ENCODE measurements around the gene ARL6IP6.
A peak's percentile ranks its signal among the peaks of the same experiment; 100 is the strongest.
"Not testable (repeated sequence)": the region's sequence is repeated elsewhere in the genome, so short reads cannot be mapped to it uniquely, and the experiment has no call there.

Gene ARL6IP6

GRCh38 chr2:152718909-152719645 lies 657 bp downstream of the ARL6IP6 start:
- Histone ChIP-seq H3K4me3 (ENCODE audit: insufficient read depth in 1 of 2, low read depth in 1 of 2, low read length in 2 of 2) (peak overlapping the region; percentile 93 to 95), H2BK12ac (ENCODE audit: low read length in 2 of 2) (no peak overlapping the region), H3K23ac (ENCODE audit: low read length in 2 of 2) (no peak overlapping the region), H3K27me3 (ENCODE audit: control insufficient read depth in 1 of 2, insufficient read depth in 1 of 2, low read length in 2 of 2) (no peaks in the 10 kb centered on the region), H3K79me1 (replicated peaks; ENCODE audit: low read length, poor library complexity, severe bottlenecking) (peaks cover 4% of the 10 kb centered on the region), H2AK5ac (ENCODE audit: low read length, severe bottlenecking) (no peak overlapping the region), H2BK120ac (ENCODE audit: low read depth, low read length) (no peak overlapping the region), H3K14ac (ENCODE audit: low read length in 2 of 2) (peak overlapping the region in 1 of 2 experiments; percentile 88), H3K4ac (ENCODE audit: low read depth in 1 of 2, low read length in 2 of 2) (peak overlapping the region; percentile 83 to 91), H3K9me3 (ENCODE audit: control insufficient read depth, low read length) (no peaks in the 10 kb centered on the region), H3K18ac (ENCODE audit: low read depth in 1 of 2, low read length in 2 of 2) (peak overlapping the region; percentile 5 to 99), H3K4me2 (ENCODE audit: low read length, poor library complexity, severe bottlenecking) (peak overlapping the region; percentile 73), H2BK5ac (ENCODE audit: low read depth, low read length, poor library complexity, severe bottlenecking) (no peak overlapping the region), H2BK15ac (ENCODE audit: low read depth, poor library complexity, severe bottlenecking) (no peak overlapping the region), H3K9ac (ENCODE audit: low read length) (peak overlapping the region; percentile 99), H3K27ac (ENCODE audit: low read length, poor library complexity, severe bottlenecking) (peak overlapping the region; percentile 29), H3K4me1 (ENCODE audit: control insufficient read depth, insufficient read depth, low read depth, low read length) (peaks cover 1% of the 10 kb centered on the region), H3K36me3 (ENCODE audit: control insufficient read depth in 1 of 2, insufficient read depth in 2 of 2, low read depth in 1 of 2, low read length in 2 of 2) (peaks cover 0 to 34% of the 10 kb centered on the region in 2 experiments), H4K91ac (ENCODE audit: low read length) (no peak overlapping the region), H4K8ac (ENCODE audit: low read length) (no peak overlapping the region), H2AFZ (ENCODE audit: low read depth, low read length) (peak overlapping the region; percentile 89)
- WGBS: 3% methylated on average over 19 of the region's 23 CpGs
- DNase-seq: peak; percentile 53

- Histone ChIP-seq H2BK15ac (ENCODE audit: low read depth, poor library complexity, severe bottlenecking) (no peak overlapping the region), H3K27ac (ENCODE audit: low read length, poor library complexity, severe bottlenecking) (no peak overlapping the region), H3K18ac (ENCODE audit: low read depth in 1 of 2, low read length in 2 of 2) (no peak overlapping the region), H3K23ac (ENCODE audit: low read length in 2 of 2) (no peak overlapping the region), H3K14ac (ENCODE audit: low read length in 2 of 2) (no peak overlapping the region), H3K79me1 (replicated peaks; ENCODE audit: low read length, poor library complexity, severe bottlenecking) (peaks cover 7% of the 10 kb centered on the region), H4K8ac (ENCODE audit: low read length) (no peak overlapping the region), H3K9ac (ENCODE audit: low read length) (no peak overlapping the region), H3K27me3 (ENCODE audit: control insufficient read depth in 1 of 2, insufficient read depth in 1 of 2, low read length in 2 of 2) (no peaks in the 10 kb centered on the region), H2AK5ac (ENCODE audit: low read length, severe bottlenecking) (no peak overlapping the region), H2AFZ (ENCODE audit: low read depth, low read length) (no peak overlapping the region), H3K36me3 (ENCODE audit: control insufficient read depth in 1 of 2, insufficient read depth in 2 of 2, low read depth in 1 of 2, low read length in 2 of 2) (peaks cover 0 to 26% of the 10 kb centered on the region in 2 experiments), H4K91ac (ENCODE audit: low read length) (no peak overlapping the region), H3K4me3 (ENCODE audit: insufficient read depth in 1 of 2, low read depth in 1 of 2, low read length in 2 of 2) (no peak overlapping the region), H2BK12ac (ENCODE audit: low read length in 2 of 2) (no peak overlapping the region), H3K4me2 (ENCODE audit: low read length, poor library complexity, severe bottlenecking) (no peak overlapping the region), H2BK120ac (ENCODE audit: low read depth, low read length) (no peak overlapping the region), H3K9me3 (ENCODE audit: control insufficient read depth, low read length) (no peaks in the 10 kb centered on the region), H2BK5ac (ENCODE audit: low read depth, low read length, poor library complexity, severe bottlenecking) (no peak overlapping the region), H3K4ac (ENCODE audit: low read depth in 1 of 2, low read length in 2 of 2) (no peak overlapping the region), H3K4me1 (ENCODE audit: control insufficient read depth, insufficient read depth, low read depth, low read length) (peaks cover 1% of the 10 kb centered on the region)
- no CpG with 5 or more reads among the region's 2 CpGs for WGBS
- no peak for DNase-seq
Measured at GRCh38 chr2:152720794-152721193, 2.4 kb downstream of the ARL6IP6 start.

DNA sequence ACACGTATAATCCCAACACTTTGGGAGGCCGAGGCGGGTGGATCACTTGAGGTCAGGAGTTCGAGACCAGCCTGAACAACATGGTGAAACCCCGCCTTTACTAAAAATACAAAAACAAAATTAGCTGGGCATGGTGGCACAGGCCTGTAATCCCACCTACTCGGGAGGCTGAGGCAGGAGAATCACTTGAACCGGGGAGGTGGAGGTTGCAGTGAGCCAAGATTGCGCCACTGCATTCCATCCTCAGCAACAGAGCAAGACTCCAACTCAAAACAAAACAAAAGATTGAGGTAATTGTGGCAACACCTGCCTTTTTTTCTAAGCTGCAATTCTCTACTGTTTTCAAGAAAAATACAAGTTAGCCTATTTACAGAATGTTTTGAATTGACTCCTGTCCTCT lies 4.2 kb downstream of the ARL6IP6 start:
- not testable (repeated sequence) for H2AK5ac ChIP-seq (ENCODE audit: low read length, severe bottlenecking)
- H3K36me3 ChIP-seq (ENCODE audit: control insufficient read depth in 1 of 2, insufficient read depth in 2 of 2, low read depth in 1 of 2, low read length in 2 of 2): peaks cover 0 to 27% of the 10 kb centered on the region in 2 experiments
- WGBS: 98% methylated on average over 8 of the region's 8 CpGs

DNA sequence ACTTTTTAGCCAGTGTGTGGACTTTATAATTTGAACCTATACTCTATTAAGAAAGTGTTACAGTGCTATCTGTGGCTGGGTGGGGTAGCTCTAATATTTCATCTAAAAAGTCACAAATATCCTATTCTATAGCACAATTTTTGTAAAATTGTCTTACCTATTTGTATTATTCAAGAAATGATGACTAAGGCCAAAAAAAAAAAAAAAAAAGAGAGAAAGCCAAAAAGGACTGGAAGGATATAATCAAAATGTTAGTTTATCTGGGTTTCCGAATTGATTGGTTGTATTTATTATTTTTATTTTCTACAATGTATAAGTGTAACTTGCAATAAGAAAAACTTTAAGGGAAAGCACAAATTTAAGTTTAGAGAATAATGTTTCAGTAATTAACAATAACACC lies 5.5 kb downstream of the ARL6IP6 start:
- H3K4me3 ChIP-seq (ENCODE audit: insufficient read depth in 1 of 2, low read depth in 1 of 2, low read length in 2 of 2): no peak overlapping the region
- H3K9me3 ChIP-seq (ENCODE audit: control insufficient read depth, low read length): no peaks in the 10 kb centered on the region
- no peak for DNase-seq
- H3K9ac ChIP-seq (ENCODE audit: low read length): no peak overlapping the region
- H3K14ac ChIP-seq (ENCODE audit: low read length in 2 of 2): no peak overlapping the region
- H3K23ac ChIP-seq (ENCODE audit: low read length in 2 of 2): no peak overlapping the region
- WGBS: no CpG with 5 or more reads among the region's 1 CpG
- H3K27me3 ChIP-seq (ENCODE audit: control insufficient read depth in 1 of 2, insufficient read depth in 1 of 2, low read length in 2 of 2): no peaks in the 10 kb centered on the region
- H3K4me2 ChIP-seq (ENCODE audit: low read length, poor library complexity, severe bottlenecking): no peak overlapping the region
- no peak overlapping the region for H3K4ac ChIP-seq (ENCODE audit: low read depth in 1 of 2, low read length in 2 of 2)
- no peak overlapping the region for H2BK12ac ChIP-seq (ENCODE audit: low read length in 2 of 2)
- no peak overlapping the region for H2BK15ac ChIP-seq (ENCODE audit: low read depth, poor library complexity, severe bottlenecking)
- H3K18ac ChIP-seq (ENCODE audit: low read depth in 1 of 2, low read length in 2 of 2): no peak overlapping the region
- no peak overlapping the region for H4K91ac ChIP-seq (ENCODE audit: low read length)
- no peak overlapping the region for H3K27ac ChIP-seq (ENCODE audit: low read length, poor library complexity, severe bottlenecking)
- H3K79me1 ChIP-seq (replicated peaks; ENCODE audit: low read length, poor library complexity, severe bottlenecking): peaks cover 7% of the 10 kb centered on the region
- H4K8ac ChIP-seq (ENCODE audit: low read length): no peak overlapping the region
- no peak overlapping the region for H2BK120ac ChIP-seq (ENCODE audit: low read depth, low read length)
- no peak overlapping the region for H2AK5ac ChIP-seq (ENCODE audit: low read length, severe bottlenecking)
- H3K4me1 ChIP-seq (ENCODE audit: control insufficient read depth, insufficient read depth, low read depth, low read length): no peaks in the 10 kb centered on the region
- peaks cover 0 to 32% of the 10 kb centered on the region in 2 experiments for H3K36me3 ChIP-seq (ENCODE audit: control insufficient read depth in 1 of 2, insufficient read depth in 2 of 2, low read depth in 1 of 2, low read length in 2 of 2)
- H2AFZ ChIP-seq (ENCODE audit: low read depth, low read length): no peak overlapping the region
- no peak overlapping the region for H2BK5ac ChIP-seq (ENCODE audit: low read depth, low read length, poor library complexity, severe bottlenecking)

More for the DNA sequence above, 4.2 kb downstream of the ARL6IP6 start:
- DNase-seq; H3K4ac ChIP-seq (ENCODE audit: low read depth in 1 of 2, low read length in 2 of 2); H3K4me3 ChIP-seq (ENCODE audit: insufficient read depth in 1 of 2, low read depth in 1 of 2, low read length in 2 of 2); H3K4me1 ChIP-seq (ENCODE audit: control insufficient read depth, insufficient read depth, low read depth, low read length); H3K4me2 ChIP-seq (ENCODE audit: low read length, poor library complexity, severe bottlenecking); H3K9ac ChIP-seq (ENCODE audit: low read length); H2BK15ac ChIP-seq (ENCODE audit: low read depth, poor library complexity, severe bottlenecking); H3K27me3 ChIP-seq (ENCODE audit: control insufficient read depth in 1 of 2, insufficient read depth in 1 of 2, low read length in 2 of 2); H2BK12ac ChIP-seq (ENCODE audit: low read length in 2 of 2); H2BK5ac ChIP-seq (ENCODE audit: low read depth, low read length, poor library complexity, severe bottlenecking); H3K79me1 ChIP-seq (replicated peaks; ENCODE audit: low read length, poor library complexity, severe bottlenecking); H3K14ac ChIP-seq (ENCODE audit: low read length in 2 of 2); H2AFZ ChIP-seq (ENCODE audit: low read depth, low read length); H3K23ac ChIP-seq (ENCODE audit: low read length in 2 of 2); H4K91ac ChIP-seq (ENCODE audit: low read length); H4K8ac ChIP-seq (ENCODE audit: low read length); H3K18ac ChIP-seq (ENCODE audit: low read depth in 1 of 2, low read length in 2 of 2); H2BK120ac ChIP-seq (ENCODE audit: low read depth, low read length); H3K9me3 ChIP-seq (ENCODE audit: control insufficient read depth, low read length); H3K27ac ChIP-seq (ENCODE audit: low read length, poor library complexity, severe bottlenecking): not testable (repeated sequence)
